Endodermal cell (in vitro differentiated cells): Measurements from ENCODE around the gene ITPK1. TPM values are rescaled to one million over a fixed set of nuclear protein-coding genes. Genes with fewer than 3 reads are reported as not detected.
A peak's percentile ranks its signal among the peaks of the same experiment; 100 is the strongest.

Experiments
- DNase-seq: peaks from one replicate; pipeline ENCODE4 v3.0.0-alpha.2; 2017
- H3K27ac ChIP-seq: 2 replicates; pipeline ENCODE4 v1.5.1; 2013; ENCODE audit warnings: mild to moderate bottlenecking, low read depth, low read length, moderate library complexity
- H3K27me3 ChIP-seq: 2 replicates; pipeline ENCODE4 v1.6.1; 2013; ENCODE audit warnings: mild to moderate bottlenecking, low read length, moderate library complexity; ENCODE audit not compliant: insufficient read depth, control insufficient read depth, poor library complexity, severe bottlenecking
- H3K36me3 ChIP-seq: 2 replicates; pipeline ENCODE4 v1.7.0; 2013; ENCODE audit warnings: mild to moderate bottlenecking, low read length, moderate library complexity; ENCODE audit not compliant: control insufficient read depth, insufficient read depth
- H3K4me1 ChIP-seq: one replicate; pipeline ENCODE4 v1.7.0; 2013; ENCODE audit warnings: low read length; ENCODE audit not compliant: control insufficient read depth, insufficient read depth
- H3K4me3 ChIP-seq: 2 replicates; pipeline ENCODE4 v1.5.1; 2013; ENCODE audit warnings: mild to moderate bottlenecking, low read length, moderate library complexity
- H3K9ac ChIP-seq: 2 replicates; pipeline ENCODE4 v1.6.1; 2013; ENCODE audit warnings: mild to moderate bottlenecking, low read length, moderate library complexity; ENCODE audit not compliant: poor library complexity, severe bottlenecking; ENCODE audit errors: extremely low read depth
- H3K9me3 ChIP-seq: 2 replicates; pipeline ENCODE4 v1.6.1; 2013; ENCODE audit warnings: mild to moderate bottlenecking, low read length, moderate library complexity; ENCODE audit not compliant: control insufficient read depth
- H3K27ac Mint-ChIP-seq: 2 replicates; pipeline ENCODE4 v1.8.0; 2020; ENCODE audit warnings: mixed read lengths
- H3K27me3 Mint-ChIP-seq: 2 replicates; pipeline ENCODE4 v1.8.0; 2021; ENCODE audit warnings: mild to moderate bottlenecking, mixed read lengths; ENCODE audit not compliant: insufficient read depth
- H3K36me3 Mint-ChIP-seq: 2 replicates; pipeline ENCODE4 v1.8.0; 2020; ENCODE audit warnings: low read depth, mixed read lengths
- H3K4me1 Mint-ChIP-seq: 2 replicates; pipeline ENCODE4 v1.8.0; 2020; ENCODE audit warnings: mixed read lengths
- H3K4me3 Mint-ChIP-seq: 2 replicates; pipeline ENCODE4 v1.8.0; 2020; ENCODE audit warnings: mild to moderate bottlenecking, moderate library complexity, mixed read lengths
- H3K9me3 Mint-ChIP-seq: 2 replicates; pipeline ENCODE4 v1.8.0; 2020; ENCODE audit warnings: mild to moderate bottlenecking, mixed read lengths
- CTCF ChIP-seq: fragments of 200-600 bp; sonication (generic); conservative IDR thresholded peaks from 2 replicates; pipeline ENCODE4 v1.5.0; 2021; ENCODE audit warnings: antibody characterized with exemption, mild to moderate bottlenecking
- WGBS, 2 experiments: methylation state at CpG; one replicate each; pipeline versions ENCODE4 v1.1.5 to v1.1.7; 2013; ENCODE audit warnings: missing lambda C conversion rate in 2 of 2, mixed read lengths in 1 of 2; ENCODE audit not compliant: insufficient coverage in 1 of 2, insufficient read length in 1 of 2; 5-methylcytosine and 5-hydroxymethylcytosine counted together
- total RNA-seq, 2 donors: library from RNA; stranded (reverse); fragmentation: NEBNext Ultra II Directional in 1 of 2; extraction: Animal tissue kit (Norgen Biotek cat#: 25700) in 1 of 2; gene quantifications; 2 replicates in 1 of 2; 3 replicates in 1 of 2; pipeline ENCODE4 v1.2.1, GENCODE V29; 2021

Gene ITPK1
- total RNA-seq, 2 donors from 2014 or later: 59.9 to 66.9 TPM

DNA sequence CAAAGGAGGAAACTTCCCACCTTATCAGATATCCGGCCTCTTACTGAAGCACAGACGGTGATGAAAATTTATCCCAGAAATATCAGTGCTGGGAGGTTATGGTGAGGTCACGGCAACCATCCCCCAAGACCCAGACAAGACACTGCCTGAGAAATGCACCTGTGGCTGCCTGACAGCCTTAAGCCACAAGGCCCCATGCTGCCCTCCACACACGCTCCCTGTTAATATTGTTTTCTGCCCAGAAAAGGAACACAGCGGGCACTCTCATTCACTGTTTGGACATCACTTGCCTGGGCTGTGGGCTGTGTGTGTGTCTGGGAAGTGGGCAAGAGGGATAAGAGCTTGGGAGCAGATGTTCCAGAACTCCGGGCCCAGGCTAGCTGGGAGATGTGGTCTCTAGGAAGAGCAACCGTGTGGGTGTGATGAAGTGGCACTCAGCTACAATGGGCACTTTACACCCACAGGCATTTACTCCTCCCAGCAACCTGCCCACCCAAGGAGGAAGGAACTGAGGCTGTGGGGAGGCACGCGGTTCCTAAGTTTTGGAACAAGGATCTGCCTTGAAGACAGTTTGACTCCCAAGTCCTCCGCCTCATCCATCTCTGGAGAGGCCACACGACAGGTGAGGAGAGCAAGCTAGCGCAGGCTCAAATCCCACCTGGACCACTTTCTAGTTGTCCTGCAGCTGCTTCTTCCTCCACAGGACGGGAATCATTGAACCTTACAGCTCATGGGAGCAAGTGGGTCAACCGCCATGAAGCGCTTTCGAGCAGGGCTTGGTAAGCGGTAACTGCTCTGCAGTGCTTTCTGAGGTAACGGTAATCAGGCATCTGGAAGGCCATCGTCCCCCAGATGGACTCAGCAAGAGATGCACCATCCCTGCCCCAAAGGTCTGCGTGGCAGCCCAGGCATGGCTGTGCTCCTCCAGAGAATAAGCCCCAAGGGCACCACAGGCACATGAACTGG is 101.4 kb downstream of the ITPK1 start:
- 94 to 98% methylated on average over 14 to 20 of the region's 20 CpGs for WGBS, 2 experiments
- no peak for DNase-seq
- Histone ChIP-seq H3K27me3 (no peaks in the 10 kb centered on the region), H3K27ac (no peak overlapping the region), H3K4me1 (peaks cover 2% of the 10 kb centered on the region), H3K9ac (no peak overlapping the region), H3K36me3 (peaks cover 5% of the 10 kb centered on the region), H3K4me3 (no peak overlapping the region), H3K9me3 (no peaks in the 10 kb centered on the region)
- peak overlapping the region; percentile 26 for H3K27ac Mint-ChIP-seq
- H3K27me3 Mint-ChIP-seq: no peaks in the 10 kb centered on the region
- no peak overlapping the region for H3K4me3 Mint-ChIP-seq
- no peaks in the 10 kb centered on the region for H3K9me3 Mint-ChIP-seq
- peaks cover 4% of the 10 kb centered on the region for H3K36me3 Mint-ChIP-seq
- H3K4me1 Mint-ChIP-seq: peaks cover 5% of the 10 kb centered on the region
- TF ChIP-seq CTCF: no peak

DNA sequence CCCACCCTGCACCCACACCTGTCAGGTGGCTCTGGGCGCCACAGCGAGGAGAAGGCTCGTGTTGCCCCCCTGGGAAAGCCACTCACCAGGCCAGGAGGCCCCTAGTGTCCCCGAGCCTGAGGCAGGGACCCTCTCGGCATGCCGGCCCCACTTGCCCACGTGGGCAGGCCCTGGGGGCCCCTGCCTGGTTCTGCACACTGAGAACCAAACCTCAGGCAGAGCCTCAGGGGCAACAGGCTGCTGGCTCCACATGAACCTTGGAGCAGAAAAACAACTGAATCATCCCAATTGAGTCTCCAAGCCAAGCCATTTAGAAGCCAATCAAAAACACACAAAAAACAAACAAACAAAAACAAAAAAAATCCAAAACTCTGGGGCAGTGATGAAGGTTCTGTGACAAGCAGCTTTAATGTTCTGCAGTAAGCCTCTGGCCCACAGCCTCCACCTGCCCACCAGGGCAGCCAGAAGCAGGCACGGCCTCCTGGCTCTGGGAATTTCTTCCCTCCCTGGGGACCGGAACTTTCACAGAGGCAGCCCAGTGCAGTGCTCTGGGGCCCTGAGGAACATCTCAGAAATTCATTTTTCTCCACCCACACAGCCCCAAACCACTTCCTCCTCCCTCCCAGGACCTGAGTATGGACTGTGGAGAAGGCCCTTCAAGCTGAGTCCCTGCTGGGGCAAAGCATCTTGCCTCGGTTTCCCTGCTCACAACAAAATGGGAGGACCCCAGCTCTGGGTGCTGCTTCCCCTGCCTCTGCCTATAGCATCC is 102.6 kb downstream of the ITPK1 start:
- DNase-seq: no peak
- Histone ChIP-seq H3K4me3 (no peak overlapping the region), H3K9me3 (no peaks in the 10 kb centered on the region), H3K27me3 (no peaks in the 10 kb centered on the region), H3K4me1 (peaks cover 2% of the 10 kb centered on the region), H3K36me3 (peaks cover 5% of the 10 kb centered on the region), H3K9ac (no peak overlapping the region), H3K27ac (no peak overlapping the region)
- TF ChIP-seq CTCF: no peak
- Mint-ChIP-seq H3K9me3 (no peaks in the 10 kb centered on the region), H3K36me3 (peaks cover 4% of the 10 kb centered on the region), H3K4me1 (peaks cover 3% of the 10 kb centered on the region), H3K4me3 (no peak overlapping the region), H3K27me3 (no peaks in the 10 kb centered on the region), H3K27ac (no peak overlapping the region)
- WGBS, 2 experiments: 87% methylated on average over 10 of the region's 10 CpGs; no CpG with 5 or more reads in 1 of the 2 experiments

GRCh38 chr14:93012506-93012905 is 103.2 kb downstream of the ITPK1 start:
- Mint-ChIP-seq H3K4me3 (no peak overlapping the region), H3K27ac (no peak overlapping the region), H3K36me3 (peaks cover 4% of the 10 kb centered on the region), H3K27me3 (no peaks in the 10 kb centered on the region), H3K9me3 (no peaks in the 10 kb centered on the region), H3K4me1 (peaks cover 2% of the 10 kb centered on the region)
- Histone ChIP-seq H3K36me3 (peaks cover 5% of the 10 kb centered on the region), H3K4me1 (peaks cover 2% of the 10 kb centered on the region), H3K9me3 (no peaks in the 10 kb centered on the region), H3K9ac (no peak overlapping the region), H3K4me3 (no peak overlapping the region), H3K27me3 (no peaks in the 10 kb centered on the region), H3K27ac (no peak overlapping the region)
- WGBS, 2 experiments: 86 to 93% methylated on average over 3 to 7 of the region's 7 CpGs
- DNase-seq: no peak
- no peak for TF ChIP-seq CTCF
